Measurements from ENCODE around the gene STXBP4.

- TF ChIP-seq EZH2 (IDR thresholded peaks at IDR 0.05) = no peak
- TF ChIP-seq POLR2AphosphoS5 (IDR thresholded peaks at IDR 0.05; ENCODE audit: borderline replicate concordance, low read depth, low read length) = no peak
Observed at GRCh38 chr17:55090079-55090492, 121.5 kb downstream of the STXBP4 start.
